ENCODE data around the gene TSPO2. TPM values are rescaled to one million over a fixed set of nuclear protein-coding genes. Genes with fewer than 3 reads are reported as not detected.

The TSPO2 gene
- total and polyA plus RNA-seq, 2 of the 13 experiments (the other 11 are each of a cell fraction or from before 2014, with no cell fraction given) = 0.55 TPM; not detected in 1

GRCh38 chr6:41055149-41055548, 12.9 kb downstream of the TSPO2 start (continued):
- TF ChIP-seq ZNF382 (CRISPR knock-in tag; IDR thresholded peaks at IDR 0.05; ENCODE audit: borderline replicate concordance) = no peak
- TF ChIP-seq ASH2L (IDR thresholded peaks at IDR 0.05; ENCODE audit: insufficient read length, low read depth, low read length) = peak; percentile 30
- peak; percentile 73 for TF ChIP-seq SAP130 (CRISPR knock-in tag; IDR thresholded peaks at IDR 0.05; ENCODE audit: low read depth)
- TF ChIP-seq PAXIP1 (CRISPR knock-in tag; conservative IDR thresholded peaks at IDR 0.05) = peak; percentile 81
- TF ChIP-seq SOX13 (IDR thresholded peaks at IDR 0.05) = no peak
- TF ChIP-seq SOX13 (CRISPR knock-in tag; conservative IDR thresholded peaks at IDR 0.05 in 1 of 2, IDR thresholded peaks at IDR 0.05 in 1 of 2) = peak in 1 of 2 experiments; percentile 42; a peak in 1 of 4 replicates
- TF ChIP-seq SRF (IDR thresholded peaks at IDR 0.05; ENCODE audit: low read depth, low read length) = no peak
- TF ChIP-seq, protein P1, sequence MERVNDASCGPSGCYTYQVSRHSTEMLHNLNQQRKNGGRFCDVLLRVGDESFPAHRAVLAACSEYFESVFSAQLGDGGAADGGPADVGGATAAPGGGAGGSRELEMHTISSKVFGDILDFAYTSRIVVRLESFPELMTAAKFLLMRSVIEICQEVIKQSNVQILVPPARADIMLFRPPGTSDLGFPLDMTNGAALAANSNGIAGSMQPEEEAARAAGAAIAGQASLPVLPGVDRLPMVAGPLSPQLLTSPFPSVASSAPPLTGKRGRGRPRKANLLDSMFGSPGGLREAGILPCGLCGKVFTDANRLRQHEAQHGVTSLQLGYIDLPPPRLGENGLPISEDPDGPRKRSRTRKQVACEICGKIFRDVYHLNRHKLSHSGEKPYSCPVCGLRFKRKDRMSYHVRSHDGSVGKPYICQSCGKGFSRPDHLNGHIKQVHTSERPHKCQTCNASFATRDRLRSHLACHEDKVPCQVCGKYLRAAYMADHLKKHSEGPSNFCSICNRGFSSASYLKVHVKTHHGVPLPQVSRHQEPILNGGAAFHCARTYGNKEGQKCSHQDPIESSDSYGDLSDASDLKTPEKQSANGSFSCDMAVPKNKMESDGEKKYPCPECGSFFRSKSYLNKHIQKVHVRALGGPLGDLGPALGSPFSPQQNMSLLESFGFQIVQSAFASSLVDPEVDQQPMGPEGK (CRISPR knock-in tag; IDR thresholded peaks at IDR 0.05) = peak; percentile 43; the same call in 1 of the 2 replicates

All from HepG2 (cell line).